Muscle of leg (tissue), 11 donors: ENCODE measurements around the gene LHX3. TPM values are rescaled to one million over a fixed set of nuclear protein-coding genes. Genes with fewer than 3 reads are reported as not detected.
A peak's percentile ranks its signal among the peaks of the same experiment; 100 is the strongest.
"Not testable (repeated sequence)": the region's sequence is repeated elsewhere in the genome, so short reads cannot be mapped to it uniquely, and the experiment has no call there.

ENCODE experiments used
- DNase-seq: peaks from one replicate; pipeline ENCODE4 v3.0.0; 2013
- H3K27ac ChIP-seq: one replicate; pipeline ENCODE4 v1.5.1; 2013; ENCODE audit warnings: mild to moderate bottlenecking, low read length, control low read depth
- H3K27me3 ChIP-seq: one replicate; pipeline ENCODE4 v1.6.1; 2013; ENCODE audit warnings: low read length; ENCODE audit not compliant: control insufficient read depth, insufficient read depth
- H3K36me3 ChIP-seq: one replicate; pipeline ENCODE4 v1.6.1; 2013; ENCODE audit warnings: low read length; ENCODE audit not compliant: control insufficient read depth, insufficient read depth
- H3K4me1 ChIP-seq: one replicate; pipeline ENCODE4 v1.6.1; 2013; ENCODE audit warnings: low read length; ENCODE audit not compliant: control insufficient read depth, insufficient read depth
- H3K4me3 ChIP-seq: one replicate; pipeline ENCODE4 v1.5.1; 2013; ENCODE audit warnings: low read length, control low read depth
- H3K9me3 ChIP-seq: replicated peaks from 2 replicates; pipeline ENCODE4 v1.6.1; 2013; ENCODE audit warnings: low read depth, low read length; ENCODE audit not compliant: control insufficient read depth
- WGBS: methylation state at CpG from one replicate; pipeline ENCODE4 v1.1.5; 2013; ENCODE audit warnings: missing lambda C conversion rate; ENCODE audit not compliant: insufficient coverage; 5-methylcytosine and 5-hydroxymethylcytosine counted together
- polyA plus RNA-seq, 8 donors: library from polyadenylated mRNA; unstranded; fragments of 120-200 nt; gene quantifications; one replicate each; pipeline versions ENCODE4 v1.2.1 to v1.2.3, GENCODE V29; 2013; ENCODE audit warnings: inconsistent platforms in 1 of 8, low replicate concordance in 1 of 8; ENCODE audit not compliant: insufficient read length in 8 of 8, insufficient read depth in 1 of 8
- total RNA-seq: library from RNA; stranded (reverse); fragments of 120-200 nt; gene quantifications from one replicate; pipeline ENCODE4 v1.2.4, GENCODE V29; 2013

LHX3 gene
- total and polyA plus RNA-seq, 9 donors = 0.24 TPM; not detected in 8

DNA sequence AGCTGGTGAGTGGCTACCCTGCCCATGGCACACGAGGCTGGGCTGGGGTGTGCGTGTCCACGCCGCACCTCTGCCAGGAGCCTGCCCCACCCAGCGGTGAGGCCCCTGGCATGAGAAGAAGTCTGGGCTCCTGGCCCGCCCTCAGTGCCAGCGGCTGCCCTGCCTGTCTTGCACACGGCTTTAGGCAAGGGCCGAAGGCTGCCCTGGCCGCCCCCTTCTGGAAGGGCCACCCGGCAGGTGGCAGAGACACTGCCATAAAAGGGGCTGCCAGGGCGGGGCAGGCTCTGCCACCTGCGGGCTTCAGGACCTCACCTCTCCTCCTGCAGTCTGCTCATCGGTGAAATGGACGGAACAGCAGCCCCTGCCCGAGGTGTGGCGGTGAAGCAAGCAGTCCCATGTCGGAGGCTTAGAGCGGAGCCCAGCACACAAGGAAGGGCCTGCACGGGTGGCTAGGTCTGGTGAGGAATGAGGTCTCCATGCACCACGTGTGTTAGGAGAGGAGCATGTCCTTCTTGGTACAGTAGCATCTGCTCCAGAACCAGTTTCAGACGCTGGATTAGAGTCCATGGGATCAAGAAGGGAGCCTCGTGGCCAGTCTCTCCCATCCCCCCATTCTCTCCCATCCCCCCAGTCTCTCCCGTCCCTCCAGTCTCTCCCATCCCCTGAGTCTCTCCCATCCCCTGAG, 51.4 kb downstream of the LHX3 start:
- 80% methylated on average over 18 of the region's 24 CpGs for WGBS
- DNase-seq = no peak
- H3K4me1 ChIP-seq = peaks cover 5% of the 10 kb centered on the region
- H3K27me3 ChIP-seq = peaks cover 61% of the 10 kb centered on the region
- H3K27ac ChIP-seq = no peak overlapping the region
- H3K4me3 ChIP-seq = no peak overlapping the region
- H3K36me3 ChIP-seq = no peaks in the 10 kb centered on the region
- H3K9me3 ChIP-seq = no peaks in the 10 kb centered on the region

DNA sequence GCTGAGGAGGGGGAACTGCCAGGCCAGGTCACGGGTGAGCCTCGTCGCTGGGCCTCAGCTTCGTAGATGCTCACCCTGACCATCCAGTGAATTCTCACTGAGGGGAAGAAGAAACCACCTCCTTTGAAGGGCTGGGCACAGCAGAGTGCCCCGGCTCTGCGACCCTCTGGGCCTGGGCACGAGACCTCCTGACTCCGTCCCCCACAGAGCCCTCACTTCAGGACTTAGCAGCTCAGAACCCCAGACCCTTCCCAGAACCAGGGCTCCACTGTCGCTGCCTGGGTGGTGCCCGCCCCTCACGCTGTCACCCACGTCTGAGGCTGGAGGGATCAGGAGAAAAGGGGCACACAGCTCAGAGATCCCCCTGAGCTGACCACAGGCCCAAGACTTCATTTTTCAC, 52.0 kb downstream of the LHX3 start:
- Histone ChIP-seq H3K9me3 (no peaks in the 10 kb centered on the region), H3K27me3 (peaks cover 60% of the 10 kb centered on the region), H3K36me3 (no peaks in the 10 kb centered on the region), H3K27ac (no peak overlapping the region), H3K4me3 (no peak overlapping the region), H3K4me1 (peaks cover 11% of the 10 kb centered on the region)
- WGBS = 89% methylated on average over 8 of the region's 12 CpGs
- DNase-seq = no peak

DNA sequence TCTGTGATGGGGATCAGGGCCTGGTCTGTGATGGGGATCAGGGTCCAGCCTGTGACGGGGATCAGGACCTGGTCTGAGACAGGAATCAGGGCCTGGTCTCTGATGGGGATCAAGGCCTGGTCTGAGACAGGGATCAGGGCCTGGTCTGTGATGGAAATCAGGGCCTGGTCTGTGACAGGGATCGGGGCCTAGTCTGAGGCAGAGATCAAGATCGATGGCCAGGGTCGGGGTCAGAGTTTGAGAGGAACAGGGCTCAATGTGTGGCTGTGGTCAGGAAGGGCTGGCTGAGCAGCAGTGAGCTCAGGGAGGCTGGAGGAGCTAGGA, 52.4 kb downstream of the LHX3 start:
- DNase-seq = no peak
- no peak overlapping the region for H3K27ac ChIP-seq
- H3K36me3 ChIP-seq = no peaks in the 10 kb centered on the region
- peaks cover 15% of the 10 kb centered on the region for H3K4me1 ChIP-seq
- no peak overlapping the region for H3K4me3 ChIP-seq
- WGBS = 71% methylated on average over 4 of the region's 4 CpGs
- H3K27me3 ChIP-seq = peaks cover 59% of the 10 kb centered on the region
- no peaks in the 10 kb centered on the region for H3K9me3 ChIP-seq

DNA sequence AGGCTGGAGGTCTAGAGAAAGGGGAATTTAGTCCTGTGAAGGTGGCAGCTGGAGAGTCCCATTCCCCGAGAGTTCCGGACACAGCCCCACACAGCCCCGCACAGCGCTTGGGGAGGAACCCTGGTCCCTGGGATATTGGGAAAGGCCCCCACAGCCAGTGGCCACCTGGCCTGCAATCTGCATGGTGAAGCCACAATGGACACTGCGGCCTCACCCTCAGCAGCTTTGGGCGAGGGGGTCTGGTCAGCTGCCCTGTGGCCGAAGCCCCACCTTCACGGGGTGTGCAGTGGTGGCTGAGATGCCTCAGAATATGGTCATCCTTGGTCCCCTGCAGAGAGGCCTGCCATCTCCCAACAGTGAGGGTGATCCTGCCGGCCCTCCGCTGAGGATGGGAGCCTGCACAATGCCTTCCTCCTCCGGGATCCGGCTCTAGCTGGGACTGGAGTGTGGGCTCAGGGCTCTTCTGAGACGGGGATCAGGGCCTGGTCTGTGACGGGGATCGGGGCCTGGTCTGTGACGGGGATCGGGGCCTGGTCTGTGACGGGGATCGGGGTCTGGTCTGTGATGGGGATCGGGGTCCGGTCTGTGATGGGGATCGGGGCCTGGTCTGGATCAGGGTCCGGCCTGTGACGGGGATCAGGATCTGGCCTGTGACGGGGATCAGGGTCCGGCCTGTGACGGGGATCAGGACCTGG, 52.9 kb downstream of the LHX3 start:
- H3K4me3 ChIP-seq = no peak overlapping the region
- DNase-seq = no peak
- peaks cover 15% of the 10 kb centered on the region for H3K4me1 ChIP-seq
- H3K27me3 ChIP-seq = peaks cover 59% of the 10 kb centered on the region
- H3K27ac ChIP-seq = no peak overlapping the region
- H3K36me3 ChIP-seq = no peaks in the 10 kb centered on the region
- no peaks in the 10 kb centered on the region for H3K9me3 ChIP-seq
- WGBS = 85% methylated on average over 27 of the region's 27 CpGs

DNA sequence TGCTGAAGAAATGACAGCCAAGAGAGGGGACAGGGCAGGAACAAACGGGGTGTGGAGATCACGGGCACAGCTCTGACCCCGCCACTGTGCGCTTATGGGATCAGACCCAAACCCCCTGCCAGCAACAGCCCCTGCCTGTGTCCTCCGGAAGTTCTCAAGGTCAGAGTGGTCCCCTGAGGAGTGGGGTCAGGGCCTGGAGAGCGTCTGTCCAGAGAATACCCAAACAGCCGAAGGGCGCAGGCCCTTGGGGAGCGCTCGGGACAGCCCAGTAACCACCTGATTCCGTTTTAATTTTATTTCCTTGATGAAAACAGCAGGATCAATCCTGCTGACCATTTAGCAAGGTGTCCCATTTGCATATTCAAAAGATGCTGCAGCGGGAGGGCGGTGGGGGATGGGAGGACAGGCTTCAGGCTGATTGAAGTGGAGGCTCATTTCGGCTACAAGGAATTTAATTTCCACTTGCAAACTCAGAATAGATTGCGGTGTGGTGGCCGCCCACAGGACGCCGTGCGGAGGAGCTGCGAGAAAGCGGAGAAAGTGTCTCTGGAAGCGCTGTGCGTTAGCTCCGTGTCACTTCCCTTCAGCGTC, 53.6 kb downstream of the LHX3 start:
- H3K9me3 ChIP-seq = no peaks in the 10 kb centered on the region
- H3K27ac ChIP-seq = no peak overlapping the region
- H3K4me1 ChIP-seq = peaks cover 15% of the 10 kb centered on the region
- H3K4me3 ChIP-seq = no peak overlapping the region
- H3K36me3 ChIP-seq = no peaks in the 10 kb centered on the region
- H3K27me3 ChIP-seq = peaks cover 53% of the 10 kb centered on the region
- WGBS = 30% methylated on average over 20 of the region's 25 CpGs
- no peak for DNase-seq

DNA sequence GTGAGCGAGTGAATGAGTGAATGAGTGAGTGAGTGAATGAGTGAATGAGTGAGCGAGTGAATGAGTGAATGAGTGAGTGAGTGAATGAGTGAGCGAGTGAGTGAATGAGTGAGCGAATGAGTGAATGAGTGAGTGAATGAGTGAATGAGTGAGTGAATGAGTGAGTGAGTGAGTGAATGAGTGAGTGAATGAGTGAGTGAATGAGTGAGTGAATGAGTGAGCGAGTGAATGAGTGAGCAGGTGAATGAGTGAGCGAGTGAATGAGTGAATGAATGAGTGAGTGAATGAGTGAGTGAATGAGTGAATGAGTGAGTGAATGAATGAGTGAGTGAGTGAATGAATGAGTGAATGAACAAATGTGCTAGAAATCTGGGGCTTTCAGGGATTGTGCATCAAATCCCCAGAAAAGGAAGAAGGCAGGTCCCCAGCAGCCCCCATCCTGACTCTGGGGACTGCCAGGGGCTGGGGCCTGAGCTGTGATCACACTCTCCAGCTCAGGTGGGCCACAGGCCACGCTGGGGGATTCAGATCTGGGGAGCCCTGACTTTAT, 54.2 kb downstream of the LHX3 start:
- Histone ChIP-seq H3K4me1 (peaks cover 15% of the 10 kb centered on the region), H3K27me3 (peaks cover 53% of the 10 kb centered on the region)
- H3K9me3 ChIP-seq, H3K4me3 ChIP-seq, DNase-seq, H3K36me3 ChIP-seq, H3K27ac ChIP-seq: not testable (repeated sequence)
- 93% methylated on average over 6 of the region's 7 CpGs for WGBS

DNA sequence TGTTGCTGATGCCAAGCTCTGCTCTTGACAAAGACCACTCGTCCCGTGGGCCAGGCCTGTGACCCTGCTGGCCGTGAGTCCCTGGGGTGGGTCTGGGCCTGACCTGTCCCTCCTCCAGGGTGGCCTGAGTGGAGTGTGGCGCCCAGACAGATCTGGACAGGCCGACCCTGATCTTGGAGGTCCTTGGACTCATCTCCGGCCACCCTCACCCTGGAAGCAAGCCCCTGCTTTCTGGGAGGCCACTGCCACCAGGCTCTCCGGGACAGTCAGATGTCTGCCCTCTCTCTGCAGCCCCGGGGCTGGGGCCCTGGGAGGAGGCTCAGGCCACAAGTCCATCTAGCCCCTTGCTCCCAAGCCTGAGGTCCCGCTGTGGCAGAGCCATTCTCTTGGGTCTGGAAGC, 55.1 kb downstream of the LHX3 start:
- no peak for DNase-seq
- H3K27me3 ChIP-seq = peaks cover 45% of the 10 kb centered on the region
- H3K4me1 ChIP-seq = peaks cover 15% of the 10 kb centered on the region
- 89% methylated on average over 9 of the region's 9 CpGs for WGBS
- H3K36me3 ChIP-seq = no peaks in the 10 kb centered on the region
- no peak overlapping the region for H3K4me3 ChIP-seq
- H3K9me3 ChIP-seq = no peaks in the 10 kb centered on the region
- H3K27ac ChIP-seq = no peak overlapping the region

DNA sequence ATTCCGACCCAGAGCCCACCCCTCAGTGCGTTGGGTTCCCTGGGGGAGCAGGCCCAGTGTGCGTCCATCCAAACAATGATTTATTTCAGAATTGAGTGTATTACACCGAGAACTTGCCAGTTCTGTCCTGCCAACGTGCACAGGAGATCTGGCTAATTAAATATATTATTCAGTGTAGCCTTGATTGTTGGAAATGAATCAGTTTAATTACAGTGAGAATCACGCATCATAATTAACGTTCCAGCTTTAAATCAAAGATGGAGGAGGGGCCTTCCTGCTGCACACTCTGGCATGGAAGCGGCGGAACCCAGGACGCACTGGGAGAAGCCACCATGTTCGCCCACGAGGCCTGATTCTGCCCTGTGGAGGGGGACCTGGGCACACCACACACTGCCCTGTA, 55.6 kb downstream of the LHX3 start:
- Histone ChIP-seq H3K36me3 (no peaks in the 10 kb centered on the region), H3K27me3 (peaks cover 41% of the 10 kb centered on the region), H3K4me1 (peaks cover 15% of the 10 kb centered on the region), H3K4me3 (no peak overlapping the region), H3K9me3 (no peaks in the 10 kb centered on the region), H3K27ac (no peak overlapping the region)
- WGBS = 84% methylated on average over 11 of the region's 12 CpGs
- no peak for DNase-seq

DNA sequence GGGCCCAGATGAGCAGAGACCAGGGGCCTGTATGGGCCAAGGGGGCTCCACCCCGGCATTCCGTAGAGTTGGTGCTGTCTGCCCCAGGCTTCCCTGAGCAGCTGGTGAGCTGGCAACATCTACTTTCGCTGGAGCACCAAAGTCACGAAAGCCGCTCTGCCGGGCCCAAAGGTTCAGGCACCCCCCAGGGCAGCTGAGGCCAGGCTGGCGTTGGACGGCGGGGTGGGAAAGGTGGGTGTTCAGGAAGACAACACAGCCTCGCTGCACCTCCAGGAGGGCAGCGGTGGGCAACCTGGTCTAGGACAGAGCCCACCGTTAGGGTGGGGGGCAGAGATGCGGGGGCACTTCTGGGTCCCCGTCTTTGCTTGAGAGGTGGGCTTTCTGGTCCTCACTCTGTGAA, 56.2 kb downstream of the LHX3 start:
- 74% methylated on average over 12 of the region's 14 CpGs for WGBS
- Histone ChIP-seq H3K4me1 (peaks cover 15% of the 10 kb centered on the region), H3K4me3 (no peak overlapping the region), H3K36me3 (no peaks in the 10 kb centered on the region), H3K9me3 (no peaks in the 10 kb centered on the region), H3K27ac (no peak overlapping the region), H3K27me3 (peaks cover 43% of the 10 kb centered on the region)
- DNase-seq = no peak

DNA sequence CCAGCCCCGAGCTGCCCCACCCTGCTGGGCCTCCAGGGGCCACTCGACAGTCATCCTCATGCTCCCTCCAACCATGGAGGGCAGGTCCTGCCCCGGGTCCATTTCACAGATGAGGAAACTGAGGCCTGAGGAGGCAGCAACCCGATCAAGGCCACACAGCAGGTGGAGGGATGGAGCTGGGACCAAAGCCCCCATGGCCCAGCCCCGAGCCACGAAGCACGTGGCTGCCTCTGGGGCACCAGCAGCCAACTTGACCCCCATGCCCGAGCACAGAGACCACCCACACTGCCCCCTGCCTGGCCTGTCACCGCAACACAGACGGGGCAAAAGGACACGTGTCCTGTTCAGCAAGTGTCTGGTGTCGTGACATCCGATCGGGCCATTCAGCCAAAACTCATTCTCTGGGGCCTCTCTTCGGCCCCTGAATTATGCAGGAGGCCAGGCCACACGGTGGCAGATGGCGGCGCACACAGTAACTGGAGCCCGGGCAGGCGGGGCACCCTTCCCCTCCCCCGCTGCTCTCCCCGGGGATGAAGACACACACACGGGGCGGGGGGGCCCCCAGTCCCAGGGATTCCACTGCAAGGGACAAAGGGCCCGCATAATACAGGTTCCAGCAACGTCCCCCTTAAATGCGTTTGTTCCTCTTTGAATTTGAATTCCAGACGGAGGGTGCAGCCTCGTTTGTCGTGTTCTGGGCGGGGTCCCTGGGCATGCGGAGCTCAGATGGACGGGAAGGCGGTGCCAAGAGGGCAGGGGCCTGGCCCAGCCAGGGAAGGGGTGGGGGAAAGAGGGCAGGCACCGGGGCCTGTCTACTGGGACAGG, 56.8 kb downstream of the LHX3 start:
- peaks cover 20% of the 10 kb centered on the region for H3K4me1 ChIP-seq
- WGBS = 18% methylated on average over 34 of the region's 35 CpGs
- peaks cover 48% of the 10 kb centered on the region for H3K27me3 ChIP-seq
- H3K4me3 ChIP-seq = no peak overlapping the region
- no peaks in the 10 kb centered on the region for H3K36me3 ChIP-seq
- DNase-seq = peak; percentile 19
- no peaks in the 10 kb centered on the region for H3K9me3 ChIP-seq
- no peak overlapping the region for H3K27ac ChIP-seq
